GM19240 (cell line): ENCODE results near the gene RAD18.

ENCODE experiments used
- DNase-seq: peaks from one replicate; pipeline ENCODE4 v3.0.0; 2011; ENCODE audit warnings: low spot score; ENCODE audit not compliant: insufficient read length

RAD18 gene

GRCh38 chr3:8837162-8837561, 126.1 kb downstream of the RAD18 start:
- no peak for DNase-seq

- DNase-seq = no peak
Observed at GRCh38 chr3:8836096-8836495, 127.2 kb downstream of the RAD18 start.

- DNase-seq = no peak
Observed at GRCh38 chr3:8835385-8835784, 127.9 kb downstream of the RAD18 start.

GRCh38 chr3:8834974-8835373, 128.3 kb downstream of the RAD18 start:
- DNase-seq = no peak

- no peak for DNase-seq
Observed at GRCh38 chr3:8827641-8828040, 135.6 kb downstream of the RAD18 start.
